CD4-positive, alpha-beta T cell treated with Interleukin-10 for 1 hour (primary cell): ENCODE results near the gene TM7SF3.

ENCODE experiments used
- DNase-seq: peaks from one replicate; pipeline ENCODE4 v3.0.0-alpha.2; 2020

TM7SF3 gene

GRCh38 chr12:27014859-27015729 is 910 bp upstream of the TM7SF3 start:
- no peak for DNase-seq

GRCh38 chr12:27013611-27014084 is 536 bp downstream of the TM7SF3 start:
- DNase-seq: no peak

- no peak for DNase-seq
These were observed 1.3 kb downstream of the TM7SF3 start for GRCh38 chr12:27012982-27013255.

- DNase-seq: no peak
These were observed 1.8 kb downstream of the TM7SF3 start for GRCh38 chr12:27012239-27012981.

GRCh38 chr12:27009881-27010301 is 4.3 kb downstream of the TM7SF3 start:
- DNase-seq: no peak

- DNase-seq: no peak
These were observed 6.1 kb downstream of the TM7SF3 start for GRCh38 chr12:27008081-27008480.

- no peak for DNase-seq
These were observed 7.3 kb downstream of the TM7SF3 start for GRCh38 chr12:27006797-27007467.

- no peak for DNase-seq
These were observed 8.7 kb downstream of the TM7SF3 start for GRCh38 chr12:27005495-27005894.

GRCh38 chr12:27003421-27004381 is 10.5 kb downstream of the TM7SF3 start:
- no peak for DNase-seq

GRCh38 chr12:27002141-27002540 is 12.0 kb downstream of the TM7SF3 start:
- no peak for DNase-seq

- DNase-seq: no peak
These were observed 12.5 kb downstream of the TM7SF3 start for GRCh38 chr12:27001663-27002062.

GRCh38 chr12:27000961-27001360 is 13.2 kb downstream of the TM7SF3 start:
- DNase-seq: no peak

- no peak for DNase-seq
These were observed 17.2 kb downstream of the TM7SF3 start for GRCh38 chr12:26997003-26997402.

- no peak for DNase-seq
These were observed 18.5 kb downstream of the TM7SF3 start for GRCh38 chr12:26995706-26996105.

- no peak for DNase-seq
These were observed 20.1 kb downstream of the TM7SF3 start for GRCh38 chr12:26994109-26994508.

GRCh38 chr12:26991826-26992225 is 22.4 kb downstream of the TM7SF3 start:
- no peak for DNase-seq

- no peak for DNase-seq
These were observed 24.3 kb downstream of the TM7SF3 start for GRCh38 chr12:26989873-26990272.

GRCh38 chr12:26988703-26989102 is 25.5 kb downstream of the TM7SF3 start:
- no peak for DNase-seq

- no peak for DNase-seq
These were observed 26.4 kb downstream of the TM7SF3 start for GRCh38 chr12:26987634-26988424.

- DNase-seq: no peak
These were observed 31.3 kb downstream of the TM7SF3 start for GRCh38 chr12:26982866-26983265.

- no peak for DNase-seq
These were observed 34.5 kb downstream of the TM7SF3 start for GRCh38 chr12:26979733-26980132.

GRCh38 chr12:26978801-26979200 is 35.4 kb downstream of the TM7SF3 start:
- DNase-seq: no peak
